NB4 (cell line): Measurements from ENCODE around the gene CGRRF1.

Experiments
- CTCF ChIP-seq: IDR thresholded peaks from one replicate; pipeline ENCODE4 v1.5.1; 2012; ENCODE audit warnings: low read depth, low read length
- MYC ChIP-seq: IDR thresholded peaks from 2 replicates; pipeline ENCODE4 v1.6.1; 2011; ENCODE audit warnings: low read depth, low read length
- TF ChIP-seq, protein P1 (sequence below): IDR thresholded peaks from 2 replicates; pipeline ENCODE4 v1.6.1; 2011; ENCODE audit warnings: low read depth, low read length

DNA sequence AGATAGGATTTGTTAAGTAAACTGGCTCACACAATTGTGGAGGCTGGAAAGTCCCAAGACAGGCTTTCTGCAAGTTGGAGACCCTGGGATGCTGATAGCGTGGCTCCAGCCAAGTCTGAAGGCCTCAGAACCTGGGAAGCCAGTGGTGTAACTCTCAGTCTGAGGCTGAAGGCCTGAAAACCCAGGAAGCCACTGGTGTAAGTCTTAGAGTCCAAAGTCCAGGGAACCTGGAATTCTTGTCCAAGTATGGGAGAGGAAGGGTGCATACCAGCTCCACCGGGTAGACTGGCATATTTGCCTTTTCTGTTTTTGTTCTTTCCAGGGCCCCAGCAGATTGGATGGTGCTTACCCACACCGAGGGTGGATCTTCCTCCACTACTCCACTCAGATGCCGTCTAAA, 39.0 kb upstream of the CGRRF1 start:
- no peak for TF ChIP-seq CTCF
- TF ChIP-seq MYC, result no peak
- TF ChIP-seq, protein P1, sequence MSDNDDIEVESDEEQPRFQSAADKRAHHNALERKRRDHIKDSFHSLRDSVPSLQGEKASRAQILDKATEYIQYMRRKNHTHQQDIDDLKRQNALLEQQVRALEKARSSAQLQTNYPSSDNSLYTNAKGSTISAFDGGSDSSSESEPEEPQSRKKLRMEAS, result no peak
